ENCODE data around the gene FBXW8.

FBXW8 gene

GRCh38 chr12:117060246-117060928 lies 149.6 kb downstream of the FBXW8 start:
- no peak overlapping the region for H3K4me3 ChIP-seq (ENCODE audit: low read depth, low read length)
- TF ChIP-seq, protein P1, sequence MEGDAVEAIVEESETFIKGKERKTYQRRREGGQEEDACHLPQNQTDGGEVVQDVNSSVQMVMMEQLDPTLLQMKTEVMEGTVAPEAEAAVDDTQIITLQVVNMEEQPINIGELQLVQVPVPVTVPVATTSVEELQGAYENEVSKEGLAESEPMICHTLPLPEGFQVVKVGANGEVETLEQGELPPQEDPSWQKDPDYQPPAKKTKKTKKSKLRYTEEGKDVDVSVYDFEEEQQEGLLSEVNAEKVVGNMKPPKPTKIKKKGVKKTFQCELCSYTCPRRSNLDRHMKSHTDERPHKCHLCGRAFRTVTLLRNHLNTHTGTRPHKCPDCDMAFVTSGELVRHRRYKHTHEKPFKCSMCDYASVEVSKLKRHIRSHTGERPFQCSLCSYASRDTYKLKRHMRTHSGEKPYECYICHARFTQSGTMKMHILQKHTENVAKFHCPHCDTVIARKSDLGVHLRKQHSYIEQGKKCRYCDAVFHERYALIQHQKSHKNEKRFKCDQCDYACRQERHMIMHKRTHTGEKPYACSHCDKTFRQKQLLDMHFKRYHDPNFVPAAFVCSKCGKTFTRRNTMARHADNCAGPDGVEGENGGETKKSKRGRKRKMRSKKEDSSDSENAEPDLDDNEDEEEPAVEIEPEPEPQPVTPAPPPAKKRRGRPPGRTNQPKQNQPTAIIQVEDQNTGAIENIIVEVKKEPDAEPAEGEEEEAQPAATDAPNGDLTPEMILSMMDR (IDR thresholded peaks at IDR 0.05; ENCODE audit: low read depth, low read length), result no peak

DNA sequence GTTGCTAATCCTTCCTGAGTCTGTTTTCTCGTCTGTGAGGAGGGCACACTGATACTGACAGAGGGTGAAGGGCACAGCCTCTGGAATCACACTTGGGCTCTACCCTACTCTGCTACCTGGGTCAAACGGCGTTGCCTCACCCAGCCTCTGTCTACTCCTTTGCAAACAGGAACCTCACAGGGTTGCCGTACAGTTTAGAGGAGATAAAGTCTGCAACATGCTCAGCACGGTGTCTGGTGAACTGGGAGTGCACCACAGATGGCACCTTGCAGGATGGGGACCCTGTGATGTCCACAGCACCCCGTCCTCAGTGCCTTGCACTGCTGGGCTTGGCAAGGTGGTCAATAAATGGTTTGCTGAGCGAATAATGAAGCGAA lies 150.2 kb downstream of the FBXW8 start:
- no peak overlapping the region for H3K4me3 ChIP-seq (ENCODE audit: low read depth, low read length)
- TF ChIP-seq, protein P1 (IDR thresholded peaks at IDR 0.05; ENCODE audit: low read depth, low read length), result no peak

- TF ChIP-seq, protein P1 (IDR thresholded peaks at IDR 0.05; ENCODE audit: low read depth, low read length), result no peak
- no peak overlapping the region for H3K4me3 ChIP-seq (ENCODE audit: low read depth, low read length)
Observed at GRCh38 chr12:117061555-117062079, 150.9 kb downstream of the FBXW8 start.

GRCh38 chr12:117063162-117063911 lies 152.6 kb downstream of the FBXW8 start:
- no peak overlapping the region for H3K4me3 ChIP-seq (ENCODE audit: low read depth, low read length)
- TF ChIP-seq, protein P1 (IDR thresholded peaks at IDR 0.05; ENCODE audit: low read depth, low read length), result no peak

DNA sequence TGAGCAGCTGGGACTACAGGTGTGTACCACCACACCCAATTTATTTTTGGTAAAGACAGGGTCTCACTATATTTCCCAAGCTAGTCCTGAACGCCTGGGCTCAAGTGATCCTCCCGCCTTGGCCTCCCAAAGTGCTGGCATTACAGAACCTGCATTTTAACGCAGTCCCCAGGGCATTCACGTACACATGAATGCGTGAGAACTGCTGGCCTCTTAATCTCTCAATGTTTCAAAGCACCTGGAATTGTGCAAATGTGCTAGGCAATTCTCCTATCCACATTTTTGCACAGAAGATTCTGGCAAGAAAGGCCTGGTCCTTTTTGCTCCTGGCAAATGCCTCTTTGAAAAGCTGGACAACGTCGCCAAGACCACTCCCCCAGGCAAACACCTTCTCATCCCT lies 153.3 kb downstream of the FBXW8 start:
- TF ChIP-seq, protein P1 (IDR thresholded peaks at IDR 0.05; ENCODE audit: low read depth, low read length), result no peak
- no peak overlapping the region for H3K4me3 ChIP-seq (ENCODE audit: low read depth, low read length)

DNA sequence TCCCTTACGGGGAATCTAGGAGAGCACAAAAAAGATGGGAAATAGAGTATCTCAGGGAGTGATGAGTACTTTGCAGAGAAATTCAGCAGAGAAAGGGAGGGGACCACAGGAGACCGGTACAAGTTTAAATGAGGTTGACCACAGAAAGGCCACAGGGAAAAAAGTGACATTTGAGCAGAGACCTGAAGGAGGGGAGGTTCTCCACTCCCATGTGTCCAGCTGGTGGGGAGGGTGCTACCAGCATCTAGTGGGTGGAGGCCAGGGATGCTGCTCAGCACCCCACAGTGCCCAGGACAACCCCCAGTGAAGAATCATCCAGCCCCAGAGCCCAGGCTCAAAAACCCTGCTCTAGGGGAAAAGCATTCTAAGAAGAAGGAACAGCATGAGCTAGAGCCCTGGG lies 153.8 kb downstream of the FBXW8 start:
- TF ChIP-seq, protein P1 (IDR thresholded peaks at IDR 0.05; ENCODE audit: low read depth, low read length), result no peak
- no peak overlapping the region for H3K4me3 ChIP-seq (ENCODE audit: low read depth, low read length)

DNA sequence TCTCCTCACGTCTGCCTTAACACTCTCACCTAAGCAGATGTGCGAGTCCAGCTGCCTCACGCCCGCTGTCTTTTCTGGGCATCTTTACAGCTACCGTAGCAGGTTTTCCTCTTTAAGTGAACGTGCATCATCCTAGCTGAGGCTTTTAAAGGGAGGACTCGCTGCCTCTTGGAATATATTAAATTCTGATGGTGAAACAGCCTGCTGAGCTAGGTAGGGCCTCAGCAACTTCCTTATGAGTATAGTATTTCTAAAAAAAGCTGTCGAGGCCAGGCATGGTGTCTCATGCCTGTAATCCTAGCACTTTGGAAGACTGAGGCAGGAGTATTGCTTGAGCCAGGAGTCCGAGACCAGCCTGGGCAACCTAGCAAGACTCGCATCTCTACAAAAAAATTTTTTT lies 156.3 kb downstream of the FBXW8 start:
- TF ChIP-seq, protein P1 (IDR thresholded peaks at IDR 0.05; ENCODE audit: low read depth, low read length), result no peak
- no peak overlapping the region for H3K4me3 ChIP-seq (ENCODE audit: low read depth, low read length)

All from WI38 (cell line).